ENCODE data around the gene NEK7. TPM values are rescaled to one million over a fixed set of nuclear protein-coding genes. Genes with fewer than 3 reads are reported as not detected.

The NEK7 gene
- total and polyA plus RNA-seq, 10 donors: 16.9 to 120 (median 73.2) TPM

- 74 to 81% (median 78%) methylated on average over 7 of the region's 7 CpGs for WGBS, 5 donors
- Histone ChIP-seq H3K4me1 (peaks cover 30 to 83% (median 54%) of the 10 kb centered on the region in 6 donors), H3K27me3 (replicated peaks in 1 of 7) (no peaks in the 10 kb centered on the region), H3K27ac (peak overlapping the region; percentile 96 to 100 (median 99)), H3K4me3 (no peak overlapping the region), H3K36me3 (no peaks in the 10 kb centered on the region), H3K9me3 (no peaks in the 10 kb centered on the region)
- DNase-seq: no peak
- intact Hi-C loops (cut with DNase I; ENCODE audit: low total_unique reads): no loop called here
- no peak for TF ChIP-seq CTCF (IDR thresholded peaks at IDR 0.05 in 8 of 11, conservative IDR thresholded peaks at IDR 0.05 in 3 of 11)
- TF ChIP-seq POLR2AphosphoS5 (IDR thresholded peaks at IDR 0.05): no peak
- TF ChIP-seq POLR2A (IDR thresholded peaks at IDR 0.05): no peak
Observed at GRCh38 chr1:198160222-198160621, 3.4 kb downstream of the NEK7 start.

GRCh38 chr1:198160946-198161614 lies 4.3 kb downstream of the NEK7 start:
- 85 to 96% (median 94%) methylated on average over 4 of the region's 4 CpGs for WGBS, 5 donors
- H3K27me3 ChIP-seq (replicated peaks in 1 of 7): no peaks in the 10 kb centered on the region
- peaks cover 33 to 87% (median 60%) of the 10 kb centered on the region in 6 donors for H3K4me1 ChIP-seq
- H3K36me3 ChIP-seq: no peaks in the 10 kb centered on the region
- TF ChIP-seq POLR2A (IDR thresholded peaks at IDR 0.05) (no peak), POLR2AphosphoS5 (IDR thresholded peaks at IDR 0.05) (no peak), CTCF (IDR thresholded peaks at IDR 0.05 in 8 of 11, conservative IDR thresholded peaks at IDR 0.05 in 3 of 11) (no peak)
- intact Hi-C loops (cut with DNase I; ENCODE audit: low total_unique reads): no loop called here
- H3K9me3 ChIP-seq: no peaks in the 10 kb centered on the region
- DNase-seq: no peak
- H3K4me3 ChIP-seq: no peak overlapping the region
- H3K27ac ChIP-seq: peak overlapping the region in 4 of 8 donors; percentile 68 to 79 (median 72)

- TF ChIP-seq CTCF (IDR thresholded peaks at IDR 0.05 in 8 of 11, conservative IDR thresholded peaks at IDR 0.05 in 3 of 11) (no peak), POLR2AphosphoS5 (IDR thresholded peaks at IDR 0.05) (no peak), POLR2A (IDR thresholded peaks at IDR 0.05) (no peak)
- intact Hi-C loops (cut with DNase I; ENCODE audit: low total_unique reads): no loop called here
Observed at GRCh38 chr1:198161718-198162090, 4.9 kb downstream of the NEK7 start.

GRCh38 chr1:198162091-198162767 lies 5.4 kb downstream of the NEK7 start:
- intact Hi-C loops (cut with DNase I; ENCODE audit: low total_unique reads): no loop called here
- 56 to 69% (median 62%) methylated on average over 2 of the region's 2 CpGs for WGBS, 5 donors
- H3K27ac ChIP-seq: peak overlapping the region in 7 of 8 donors; percentile 56 to 79 (median 70)
- peaks cover 43 to 95% (median 71%) of the 10 kb centered on the region in 6 donors for H3K4me1 ChIP-seq
- no peaks in the 10 kb centered on the region for H3K9me3 ChIP-seq
- H3K4me3 ChIP-seq: no peak overlapping the region
- no peaks in the 10 kb centered on the region for H3K27me3 ChIP-seq (replicated peaks in 1 of 7)
- no peaks in the 10 kb centered on the region for H3K36me3 ChIP-seq
- TF ChIP-seq CTCF (IDR thresholded peaks at IDR 0.05 in 8 of 11, conservative IDR thresholded peaks at IDR 0.05 in 3 of 11) (no peak), POLR2AphosphoS5 (IDR thresholded peaks at IDR 0.05) (no peak), POLR2A (IDR thresholded peaks at IDR 0.05) (no peak)
- no peak for DNase-seq

More at GRCh38 chr1:198161718-198162090, 4.9 kb downstream of the NEK7 start:
- WGBS, 5 donors: 82 to 91% (median 88%) methylated on average over 2 of the region's 2 CpGs
- Histone ChIP-seq H3K4me3 (no peak overlapping the region), H3K36me3 (no peaks in the 10 kb centered on the region), H3K4me1 (peaks cover 39 to 89% (median 66%) of the 10 kb centered on the region in 6 donors), H3K27ac (peak overlapping the region in 7 of 8 donors; percentile 56 to 79 (median 70)), H3K9me3 (no peaks in the 10 kb centered on the region), H3K27me3 (replicated peaks in 1 of 7) (no peaks in the 10 kb centered on the region)
- DNase-seq: no peak

Measured in spleen (tissue), 11 donors.